CD4-positive, alpha-beta T cell (primary cell): Measurements from ENCODE around the gene COPE. TPM values are rescaled to one million over a fixed set of nuclear protein-coding genes. Genes with fewer than 3 reads are reported as not detected.

Experiments used
- ATAC-seq: fragments of 200-7000 bp; cut with Tn5 transposase; one replicate; pipeline ENCODE4 v1.10.0; 2022; ENCODE audit warnings: mild to moderate bottlenecking; ENCODE audit not compliant: poor library complexity
- CTCF ChIA-PET: fragments of 350-600 bp; sonication (Branson Sonifier 250); formaldehyde crosslinking; loops from one replicate; lab custom pipeline; 2021; ENCODE audit warnings: antibody characterized with exemption, inconsistent platforms; lab: Charles Lee
- POLR2A ChIA-PET: fragments of 350-600 bp; sonication (Branson Sonifier 250); formaldehyde crosslinking; loops from one replicate; lab custom pipeline; 2021; ENCODE audit warnings: antibody characterized with exemption, inconsistent platforms; lab: Charles Lee
- DNase-seq, 14 experiments: peaks; one replicate each; pipeline ENCODE4 v3.0.0-alpha.2; 2013 to 2020; ENCODE audit warnings: mixed read lengths in 2 of 14
- H3K27ac ChIP-seq, 2 donors: one replicate each; pipeline versions ENCODE4 v1.5.1 to v1.7.0; 2013; ENCODE audit warnings: low read length in 2 of 2, low read depth in 1 of 2, mild to moderate bottlenecking in 1 of 2
- H3K27me3 ChIP-seq, 2 experiments: 1 replicate in 1 of 2; 2 replicates in 1 of 2; pipeline versions ENCODE4 v1.6.1 to v1.7.0; 2013; ENCODE audit warnings: low read length in 2 of 2, control low read depth in 1 of 2, mild to moderate bottlenecking in 1 of 2, moderate library complexity in 1 of 2; ENCODE audit not compliant: insufficient read depth in 2 of 2, control insufficient read depth in 1 of 2
- H3K36me3 ChIP-seq: one replicate; pipeline ENCODE4 v1.6.1; 2013; ENCODE audit warnings: low read length, control low read depth; ENCODE audit not compliant: insufficient read depth
- H3K4me1 ChIP-seq: one replicate; pipeline ENCODE4 v1.6.1; 2013; ENCODE audit warnings: low read length, control low read depth; ENCODE audit not compliant: insufficient read depth
- H3K4me3 ChIP-seq: one replicate; pipeline ENCODE4 v1.5.1; 2013; ENCODE audit warnings: mild to moderate bottlenecking, low read length, moderate library complexity
- H3K9me3 ChIP-seq, 2 experiments: 1 replicate in 1 of 2; 2 replicates in 1 of 2; pipeline versions ENCODE4 v1.6.1 to v1.7.0; 2013; ENCODE audit warnings: low read length in 2 of 2, mild to moderate bottlenecking in 2 of 2, control low read depth in 1 of 2, moderate library complexity in 1 of 2; ENCODE audit not compliant: control insufficient read depth in 1 of 2, insufficient read depth in 1 of 2
- H3K27ac Mint-ChIP-seq: one replicate; pipeline ENCODE4 v1.8.0; 2020; ENCODE audit warnings: mixed read lengths
- H3K27me3 Mint-ChIP-seq: one replicate; pipeline ENCODE4 v1.8.0; 2021; ENCODE audit warnings: mixed read lengths
- H3K36me3 Mint-ChIP-seq: one replicate; pipeline ENCODE4 v1.8.0; 2021; ENCODE audit warnings: low read depth, mixed read lengths
- H3K4me1 Mint-ChIP-seq: one replicate; pipeline ENCODE4 v1.8.0; 2021; ENCODE audit warnings: low read depth, mixed read lengths
- H3K4me3 Mint-ChIP-seq: one replicate; pipeline ENCODE4 v1.8.0; 2020; ENCODE audit warnings: mild to moderate bottlenecking, mixed read lengths
- H3K9me3 Mint-ChIP-seq: one replicate; pipeline ENCODE4 v1.8.0; 2020; ENCODE audit warnings: mixed read lengths
- intact Hi-C, 2 experiments: fragments of 100-400 bp; cut with DNase I in 1 of 2; cut with micrococcal nuclease in 1 of 2; formaldehyde crosslinking; loops; one replicate each; pipeline versions ENCODE4 v1.15.1 to v1.9.0; 2023 to 2025; cut with DNase I, micrococcal nuclease
- total RNA-seq, 174 experiments: library from RNA in 2 of 174; stranded (reverse) in 2 of 174; gene quantifications; one replicate each; pipeline ENCODE4 v1.2.3 and lab custom pipeline; 2021 to 2026
- TF ChIP-seq, protein P1 (sequence below): fragments of 200-600 bp; IDR thresholded peaks from one replicate; pipeline ENCODE4 v1.8.0; 2022; ENCODE audit warnings: antibody characterized with exemption, mild to moderate bottlenecking

The COPE gene
- total RNA-seq, 2 experiments from 2014 or later = 135 to 143 TPM

DNA sequence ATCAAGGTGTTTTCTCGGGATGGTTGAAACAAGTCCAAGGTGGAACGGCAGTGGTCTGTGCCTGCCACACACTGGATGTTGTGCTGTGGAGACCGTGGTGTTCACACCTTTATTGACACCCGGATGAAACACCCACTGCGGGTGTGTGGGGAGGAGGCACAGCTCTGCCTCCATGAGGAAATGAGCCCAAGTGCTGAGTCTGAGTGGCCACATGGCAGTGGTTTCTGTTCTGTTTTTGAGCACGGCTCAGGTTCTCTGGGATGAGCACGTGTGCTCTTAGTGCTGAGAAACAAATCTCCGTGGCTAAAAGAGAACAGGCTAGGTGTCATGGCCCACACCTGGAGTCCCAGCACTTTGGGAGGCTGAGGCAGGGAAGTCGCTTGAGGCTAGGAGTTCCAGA, 58.0 kb downstream of the COPE start:
- Mint-ChIP-seq H3K4me3 (no peak overlapping the region), H3K4me1 (no peaks in the 10 kb centered on the region), H3K9me3 (no peaks in the 10 kb centered on the region), H3K36me3 (peaks cover 90% of the 10 kb centered on the region), H3K27me3 (no peaks in the 10 kb centered on the region), H3K27ac (no peak overlapping the region)
- intact Hi-C loops = no loop called here
- no peak overlapping the region for H3K27ac ChIP-seq
- H3K27me3 ChIP-seq = no peaks in the 10 kb centered on the region
- CTCF ChIA-PET = no interaction called here
- H3K9me3 ChIP-seq = no peaks in the 10 kb centered on the region
- DNase-seq (no peak), ATAC-seq (no peak)
- TF ChIP-seq, protein P1, sequence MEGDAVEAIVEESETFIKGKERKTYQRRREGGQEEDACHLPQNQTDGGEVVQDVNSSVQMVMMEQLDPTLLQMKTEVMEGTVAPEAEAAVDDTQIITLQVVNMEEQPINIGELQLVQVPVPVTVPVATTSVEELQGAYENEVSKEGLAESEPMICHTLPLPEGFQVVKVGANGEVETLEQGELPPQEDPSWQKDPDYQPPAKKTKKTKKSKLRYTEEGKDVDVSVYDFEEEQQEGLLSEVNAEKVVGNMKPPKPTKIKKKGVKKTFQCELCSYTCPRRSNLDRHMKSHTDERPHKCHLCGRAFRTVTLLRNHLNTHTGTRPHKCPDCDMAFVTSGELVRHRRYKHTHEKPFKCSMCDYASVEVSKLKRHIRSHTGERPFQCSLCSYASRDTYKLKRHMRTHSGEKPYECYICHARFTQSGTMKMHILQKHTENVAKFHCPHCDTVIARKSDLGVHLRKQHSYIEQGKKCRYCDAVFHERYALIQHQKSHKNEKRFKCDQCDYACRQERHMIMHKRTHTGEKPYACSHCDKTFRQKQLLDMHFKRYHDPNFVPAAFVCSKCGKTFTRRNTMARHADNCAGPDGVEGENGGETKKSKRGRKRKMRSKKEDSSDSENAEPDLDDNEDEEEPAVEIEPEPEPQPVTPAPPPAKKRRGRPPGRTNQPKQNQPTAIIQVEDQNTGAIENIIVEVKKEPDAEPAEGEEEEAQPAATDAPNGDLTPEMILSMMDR = no peak
- POLR2A ChIA-PET = interaction anchor here (0.6 to 1.2 kb wide), 2 partner anchors 18 to 513 kb away, joined by 3 read pairs; no protein-coding TSS in a partner anchor
- peaks cover 1% of the 10 kb centered on the region for H3K4me1 ChIP-seq
- H3K36me3 ChIP-seq = peaks cover 99% of the 10 kb centered on the region
- H3K4me3 ChIP-seq = no peak overlapping the region

DNA sequence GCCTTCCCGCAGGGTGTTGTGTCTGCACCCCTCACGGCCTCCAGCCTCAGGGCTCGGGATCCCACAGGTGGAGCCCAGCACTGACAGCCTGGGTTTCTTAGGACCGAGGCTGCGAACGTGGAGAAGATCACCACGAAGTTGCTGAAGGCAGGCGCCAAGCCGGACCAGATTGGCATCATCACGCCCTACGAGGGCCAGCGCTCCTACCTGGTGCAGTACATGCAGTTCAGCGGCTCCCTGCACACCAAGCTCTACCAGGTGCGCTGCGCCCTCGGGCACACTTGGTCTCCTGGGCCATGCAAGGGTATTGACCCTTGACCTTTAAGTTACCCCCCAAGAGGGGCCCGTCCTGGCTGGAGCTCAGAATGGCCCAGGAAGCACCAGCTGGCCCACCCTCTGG, 58.5 kb downstream of the COPE start:
- Mint-ChIP-seq H3K4me1 (no peaks in the 10 kb centered on the region), H3K9me3 (no peaks in the 10 kb centered on the region), H3K27ac (no peak overlapping the region), H3K4me3 (no peak overlapping the region), H3K27me3 (no peaks in the 10 kb centered on the region), H3K36me3 (peaks cover 90% of the 10 kb centered on the region)
- DNase-seq (no peak), ATAC-seq (no peak)
- H3K4me3 ChIP-seq = no peak overlapping the region
- H3K27me3 ChIP-seq = no peaks in the 10 kb centered on the region
- TF ChIP-seq, protein P1 = no peak
- CTCF ChIA-PET = no interaction called here
- no peaks in the 10 kb centered on the region for H3K9me3 ChIP-seq
- no peak overlapping the region for H3K27ac ChIP-seq
- intact Hi-C loops = no loop called here
- peaks cover 99% of the 10 kb centered on the region for H3K36me3 ChIP-seq
- POLR2A ChIA-PET = interaction anchor here (0.6 to 1.2 kb wide), 2 partner anchors 18 to 514 kb away, joined by 3 read pairs; no protein-coding TSS in a partner anchor
- H3K4me1 ChIP-seq = no peaks in the 10 kb centered on the region

DNA sequence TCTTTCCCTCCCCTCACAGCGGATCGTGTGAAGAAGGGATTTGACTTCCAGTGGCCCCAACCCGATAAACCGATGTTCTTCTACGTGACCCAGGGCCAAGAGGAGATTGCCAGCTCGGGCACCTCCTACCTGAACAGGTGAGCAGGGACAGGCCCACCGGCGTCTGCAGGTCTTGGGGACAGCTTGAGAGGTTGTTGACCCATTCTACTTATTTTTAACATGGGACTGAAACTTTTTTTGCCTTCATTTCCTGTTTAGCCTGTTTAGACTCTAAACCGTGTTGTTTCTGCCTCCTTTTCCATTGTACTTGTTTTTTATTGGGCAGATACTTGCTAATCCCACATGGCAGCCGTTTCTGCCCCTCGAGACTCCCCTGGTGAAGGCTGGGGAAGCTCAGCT, 58.9 kb downstream of the COPE start:
- H3K27me3 ChIP-seq = no peaks in the 10 kb centered on the region
- peaks cover 99% of the 10 kb centered on the region for H3K36me3 ChIP-seq
- Mint-ChIP-seq H3K27me3 (no peaks in the 10 kb centered on the region), H3K4me1 (no peaks in the 10 kb centered on the region), H3K4me3 (no peak overlapping the region), H3K9me3 (no peaks in the 10 kb centered on the region), H3K27ac (no peak overlapping the region), H3K36me3 (peaks cover 90% of the 10 kb centered on the region)
- TF ChIP-seq, protein P1 = no peak
- no peaks in the 10 kb centered on the region for H3K4me1 ChIP-seq
- DNase-seq = no peak
- H3K4me3 ChIP-seq = no peak overlapping the region
- ATAC-seq = no peak
- no peak overlapping the region for H3K27ac ChIP-seq
- H3K9me3 ChIP-seq = no peaks in the 10 kb centered on the region
- ChIA-PET CTCF (no interaction called here), POLR2A (no interaction called here)
- intact Hi-C loops = no loop called here
